Epithelial cell of proximal tubule (primary cell): ENCODE results near the gene GAK. TPM values are rescaled to one million over a fixed set of nuclear protein-coding genes. Genes with fewer than 3 reads are reported as not detected.

ENCODE experiments used
- DNase-seq: peaks from one replicate; pipeline ENCODE4 v3.0.0-alpha.2; 2011; ENCODE audit warnings: low read depth
- H3K4me3 ChIP-seq: 2 replicates; pipeline ENCODE4 v1.5.1; 2011; ENCODE audit warnings: low read depth, mild to moderate bottlenecking, low read length
- total RNA-seq: library from RNA; depleted of rRNA; stranded (reverse); fragments of >200 nt; gene quantifications from 2 replicates; pipeline ENCODE4 v1.2.3, GENCODE V29; 2015
- TF ChIP-seq, protein P1 (sequence below): conservative IDR thresholded peaks from 2 replicates; pipeline ENCODE4 v1.5.1; 2012; ENCODE audit warnings: low read depth, mild to moderate bottlenecking, low read length

Gene GAK
- total RNA-seq, 1 donor from 2014 or later = 123 TPM

- no peak overlapping the region for H3K4me3 ChIP-seq
- TF ChIP-seq, protein P1, sequence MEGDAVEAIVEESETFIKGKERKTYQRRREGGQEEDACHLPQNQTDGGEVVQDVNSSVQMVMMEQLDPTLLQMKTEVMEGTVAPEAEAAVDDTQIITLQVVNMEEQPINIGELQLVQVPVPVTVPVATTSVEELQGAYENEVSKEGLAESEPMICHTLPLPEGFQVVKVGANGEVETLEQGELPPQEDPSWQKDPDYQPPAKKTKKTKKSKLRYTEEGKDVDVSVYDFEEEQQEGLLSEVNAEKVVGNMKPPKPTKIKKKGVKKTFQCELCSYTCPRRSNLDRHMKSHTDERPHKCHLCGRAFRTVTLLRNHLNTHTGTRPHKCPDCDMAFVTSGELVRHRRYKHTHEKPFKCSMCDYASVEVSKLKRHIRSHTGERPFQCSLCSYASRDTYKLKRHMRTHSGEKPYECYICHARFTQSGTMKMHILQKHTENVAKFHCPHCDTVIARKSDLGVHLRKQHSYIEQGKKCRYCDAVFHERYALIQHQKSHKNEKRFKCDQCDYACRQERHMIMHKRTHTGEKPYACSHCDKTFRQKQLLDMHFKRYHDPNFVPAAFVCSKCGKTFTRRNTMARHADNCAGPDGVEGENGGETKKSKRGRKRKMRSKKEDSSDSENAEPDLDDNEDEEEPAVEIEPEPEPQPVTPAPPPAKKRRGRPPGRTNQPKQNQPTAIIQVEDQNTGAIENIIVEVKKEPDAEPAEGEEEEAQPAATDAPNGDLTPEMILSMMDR = no peak
- no peak for DNase-seq
Observed at GRCh38 chr4:967113-968104, 35.3 kb upstream of the GAK start.

GRCh38 chr4:966266-967112 is 34.4 kb upstream of the GAK start:
- no peak for DNase-seq
- TF ChIP-seq, protein P1 = no peak
- no peak overlapping the region for H3K4me3 ChIP-seq

- no peak for DNase-seq
Observed at GRCh38 chr4:965766-966134, 33.6 kb upstream of the GAK start.

DNA sequence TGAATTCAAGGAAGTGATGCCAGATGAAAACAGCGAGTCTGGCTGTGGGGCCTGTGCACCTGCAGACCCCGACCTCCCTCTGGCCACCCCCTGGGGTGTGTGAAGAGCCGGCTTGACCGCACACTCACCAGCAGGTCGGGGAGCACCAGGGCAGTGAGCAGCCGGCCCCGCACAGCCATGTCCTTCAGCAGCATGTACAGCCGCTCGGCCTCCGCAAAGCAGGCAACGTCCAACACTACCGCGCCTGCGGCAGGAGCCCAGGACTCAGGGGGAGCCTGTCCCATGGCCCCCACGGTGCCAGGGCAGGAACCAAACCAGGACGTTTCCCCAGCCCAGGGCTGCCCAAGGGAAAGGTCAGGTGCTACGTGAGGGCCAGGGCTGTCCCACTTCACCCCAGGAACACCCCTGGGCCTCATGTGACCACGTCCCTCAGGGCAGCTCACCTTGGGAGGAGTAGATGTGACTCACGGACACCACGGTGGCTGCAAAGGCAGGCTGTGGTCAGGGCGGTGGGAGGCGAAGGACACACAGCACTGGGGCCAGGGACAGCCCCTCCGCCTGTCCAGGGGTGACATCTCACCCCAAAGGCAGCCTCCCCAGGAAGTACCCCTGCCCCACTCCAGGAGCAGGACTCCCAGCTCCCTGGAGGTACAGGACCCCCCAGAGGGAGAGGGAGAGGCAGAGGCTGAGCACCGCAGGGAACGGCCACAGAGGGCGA is 33.1 kb upstream of the GAK start:
- H3K4me3 ChIP-seq = no peak overlapping the region
- no peak for DNase-seq
- TF ChIP-seq, protein P1 = no peak

More at GRCh38 chr4:965766-966134, 33.6 kb upstream of the GAK start:
- TF ChIP-seq, protein P1 = no peak
- H3K4me3 ChIP-seq = no peak overlapping the region

GRCh38 chr4:964346-965025 is 32.4 kb upstream of the GAK start:
- no peak overlapping the region for H3K4me3 ChIP-seq
- TF ChIP-seq, protein P1 = no peak
- DNase-seq = no peak
